ENCODE results near the gene RPS6KA2.

The RPS6KA2 gene

GRCh38 chr6:166633732-166634535 is 6.9 kb upstream of the RPS6KA2 start:
- ATAC-seq (ENCODE audit: insufficient read depth, low read depth) (no peak), DNase-seq (no peak)
- H3K79me2 ChIP-seq (ENCODE audit: insufficient read depth, low read length), result no peaks in the 10 kb centered on the region
- H4K20me1 ChIP-seq (ENCODE audit: insufficient read depth, low read length), result no peaks in the 10 kb centered on the region
- H3K4me3 ChIP-seq (ENCODE audit: low read depth in 1 of 2, low read length in 2 of 2), result no peak overlapping the region
- H3K9ac ChIP-seq (ENCODE audit: low read depth, low read length), result no peak overlapping the region
- no peak overlapping the region for H2AFZ ChIP-seq (ENCODE audit: low read depth, low read length)
- H3K4me1 ChIP-seq (ENCODE audit: insufficient read depth, low read length), result peaks cover 2% of the 10 kb centered on the region; the same call in 1 of the 2 replicates
- H3K36me3 ChIP-seq (ENCODE audit: insufficient read depth, low read length), result no peaks in the 10 kb centered on the region
- peaks cover 7% of the 10 kb centered on the region for H3K27me3 ChIP-seq (ENCODE audit: insufficient read depth, low read length, poor library complexity)
- TF ChIP-seq EZH2 (IDR thresholded peaks at IDR 0.05; ENCODE audit: borderline replicate concordance, low read depth, low read length, severe bottlenecking) (no peak), CTCF (IDR thresholded peaks at IDR 0.05; ENCODE audit: borderline replicate concordance, extremely low read depth, low read length, poor library complexity, severe bottlenecking) (no peak)
- H3K27ac ChIP-seq (ENCODE audit: low read length), result no peak overlapping the region
- no peaks in the 10 kb centered on the region for H3K9me3 ChIP-seq (ENCODE audit: insufficient read depth, low read length, severe bottlenecking)
- no peak overlapping the region for H3K4me2 ChIP-seq (ENCODE audit: insufficient read depth, low read length)

- Histone ChIP-seq H3K9ac (ENCODE audit: low read depth, low read length) (no peak overlapping the region), H3K27ac (ENCODE audit: low read length) (no peak overlapping the region), H3K4me1 (ENCODE audit: insufficient read depth, low read length) (peaks cover 12% of the 10 kb centered on the region), H4K20me1 (ENCODE audit: insufficient read depth, low read length) (no peaks in the 10 kb centered on the region), H3K4me3 (ENCODE audit: low read depth in 1 of 2, low read length in 2 of 2) (no peak overlapping the region), H3K36me3 (ENCODE audit: insufficient read depth, low read length) (no peaks in the 10 kb centered on the region), H3K79me2 (ENCODE audit: insufficient read depth, low read length) (no peaks in the 10 kb centered on the region), H3K4me2 (ENCODE audit: insufficient read depth, low read length) (no peak overlapping the region), H2AFZ (ENCODE audit: low read depth, low read length) (no peak overlapping the region), H3K27me3 (ENCODE audit: insufficient read depth, low read length, poor library complexity) (peaks cover 18% of the 10 kb centered on the region), H3K9me3 (ENCODE audit: insufficient read depth, low read length, severe bottlenecking) (no peaks in the 10 kb centered on the region)
- ATAC-seq (ENCODE audit: insufficient read depth, low read depth) (no peak), DNase-seq (no peak)
- no peak for TF ChIP-seq CTCF (IDR thresholded peaks at IDR 0.05; ENCODE audit: borderline replicate concordance, extremely low read depth, low read length, poor library complexity, severe bottlenecking)
- TF ChIP-seq EZH2 (IDR thresholded peaks at IDR 0.05; ENCODE audit: borderline replicate concordance, low read depth, low read length, severe bottlenecking), result no peak
Measured at GRCh38 chr6:166632731-166633130, 5.7 kb upstream of the RPS6KA2 start.

GRCh38 chr6:166630462-166630861 is 3.4 kb upstream of the RPS6KA2 start:
- TF ChIP-seq EZH2 (IDR thresholded peaks at IDR 0.05; ENCODE audit: borderline replicate concordance, low read depth, low read length, severe bottlenecking) (no peak), CTCF (IDR thresholded peaks at IDR 0.05; ENCODE audit: borderline replicate concordance, extremely low read depth, low read length, poor library complexity, severe bottlenecking) (no peak)
- Histone ChIP-seq H3K9ac (ENCODE audit: low read depth, low read length) (no peak overlapping the region), H3K4me3 (ENCODE audit: low read depth in 1 of 2, low read length in 2 of 2) (no peak overlapping the region), H3K27ac (ENCODE audit: low read length) (no peak overlapping the region), H4K20me1 (ENCODE audit: insufficient read depth, low read length) (no peaks in the 10 kb centered on the region), H3K9me3 (ENCODE audit: insufficient read depth, low read length, severe bottlenecking) (no peaks in the 10 kb centered on the region), H3K79me2 (ENCODE audit: insufficient read depth, low read length) (no peaks in the 10 kb centered on the region), H2AFZ (ENCODE audit: low read depth, low read length) (no peak overlapping the region), H3K36me3 (ENCODE audit: insufficient read depth, low read length) (no peaks in the 10 kb centered on the region), H3K27me3 (ENCODE audit: insufficient read depth, low read length, poor library complexity) (peaks cover 20% of the 10 kb centered on the region), H3K4me1 (ENCODE audit: insufficient read depth, low read length) (peaks cover 20% of the 10 kb centered on the region), H3K4me2 (ENCODE audit: insufficient read depth, low read length) (no peak overlapping the region)
- DNase-seq (no peak), ATAC-seq (ENCODE audit: insufficient read depth, low read depth) (no peak)
